Activated CD8-positive, alpha-beta T cell treated with anti-CD3 and anti-CD28 coated beads, Interleukin-2, amount 10 ng/mL, durations not matched to agents 7 days and 5 days (primary cell): ENCODE measurements around the gene ALDH18A1. TPM values are rescaled to one million over a fixed set of nuclear protein-coding genes. Genes with fewer than 3 reads are reported as not detected.
"Not testable (repeated sequence)": the region's sequence is repeated elsewhere in the genome, so short reads cannot be mapped to it uniquely, and the experiment has no call there.

Experiments
- ATAC-seq: fragments of 150-1000 bp; cut with Tn5 transposase; one replicate; pipeline ENCODE4 v1.10.0; 2021; ENCODE audit warnings: moderate library complexity
- CTCF ChIA-PET: fragments of 350-600 bp; sonication (Branson Sonifier 250); formaldehyde crosslinking; loops from one replicate; lab custom pipeline; 2021; ENCODE audit warnings: antibody characterized with exemption; lab: Charles Lee
- POLR2A ChIA-PET: fragments of 350-600 bp; sonication (Branson Sonifier 250); formaldehyde crosslinking; loops from one replicate; lab custom pipeline; 2021; ENCODE audit warnings: antibody characterized with exemption; lab: Charles Lee
- DNase-seq: peaks from one replicate; pipeline ENCODE4 v3.0.0-alpha.2; 2020
- H3K27ac Mint-ChIP-seq: one replicate; pipeline ENCODE4 v1.8.0; 2021; ENCODE audit warnings: mild to moderate bottlenecking, mixed read lengths
- H3K27me3 Mint-ChIP-seq: one replicate; pipeline ENCODE4 v1.8.0; 2021; ENCODE audit warnings: low read depth, mixed read lengths
- H3K36me3 Mint-ChIP-seq: one replicate; pipeline ENCODE4 v1.8.0; 2021; ENCODE audit warnings: low read depth, mixed read lengths
- H3K4me1 Mint-ChIP-seq: one replicate; pipeline ENCODE4 v1.8.0; 2021; ENCODE audit warnings: low read depth, mixed read lengths
- H3K4me3 Mint-ChIP-seq: one replicate; pipeline ENCODE4 v1.8.0; 2021; ENCODE audit warnings: mild to moderate bottlenecking, mixed read lengths
- H3K9me3 Mint-ChIP-seq: one replicate; pipeline ENCODE4 v1.8.0; 2022; ENCODE audit warnings: mixed read lengths; ENCODE audit not compliant: insufficient read depth
- total RNA-seq, 2 experiments: library from RNA; stranded (reverse); gene quantifications; one replicate each; pipeline ENCODE4 v1.2.3, GENCODE V29; 2021

ALDH18A1 gene
- total RNA-seq, 2 experiments from 2014 or later: 62.3 to 63.9 TPM

DNA sequence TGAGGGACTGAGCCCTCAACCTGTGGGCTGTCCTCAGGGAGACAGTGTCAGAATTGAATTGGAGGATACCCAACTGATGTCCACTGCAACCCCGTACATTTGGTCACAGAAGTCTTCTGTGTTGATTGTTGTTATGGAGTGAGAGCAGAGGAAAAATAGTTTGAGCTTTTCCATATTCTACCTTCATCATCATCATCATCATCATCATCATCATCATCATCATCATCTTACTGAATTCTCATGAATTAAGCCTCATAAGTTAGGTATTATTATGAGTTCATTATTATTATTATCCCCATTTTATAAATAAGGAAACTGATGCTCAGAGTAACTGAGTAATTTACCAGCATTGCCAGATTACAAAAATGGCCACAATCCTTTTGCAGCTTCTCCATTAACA, 8.4 kb downstream of the ALDH18A1 start:
- Mint-ChIP-seq H3K4me3 (no peak overlapping the region), H3K27me3 (no peaks in the 10 kb centered on the region), H3K27ac (no peak overlapping the region), H3K36me3 (peaks cover 64% of the 10 kb centered on the region), H3K9me3 (peaks cover 6% of the 10 kb centered on the region), H3K4me1 (peaks cover 14% of the 10 kb centered on the region)
- DNase-seq (no peak), ATAC-seq (no peak)
- ChIA-PET CTCF (interaction anchor here (1.0 to 1.6 kb wide), 2 partner anchors 45 to 217 kb away, joined by 3 to 4 read pairs; partner anchors contain the start of gene TCTN3), POLR2A (no interaction called here)

DNA sequence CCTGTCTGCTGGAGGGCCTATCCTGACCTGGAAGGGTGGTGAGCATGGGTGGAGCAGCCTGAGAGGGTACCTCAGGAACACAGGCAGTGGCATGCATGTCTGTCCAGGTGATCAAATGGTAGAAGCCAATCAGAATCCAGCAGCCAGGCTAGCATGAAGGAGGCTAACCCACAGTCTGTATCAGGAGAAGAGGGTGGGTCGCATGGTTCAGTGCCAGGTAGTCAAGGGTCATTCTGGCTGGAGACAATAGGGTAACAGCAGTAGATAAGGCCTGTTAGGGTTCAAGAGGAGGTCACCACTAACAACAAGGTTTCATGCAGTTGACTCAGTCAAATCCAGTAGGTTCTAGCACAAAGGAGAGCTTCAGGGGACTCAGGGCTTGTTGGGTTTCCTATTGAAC, 10.4 kb downstream of the ALDH18A1 start:
- ATAC-seq: no peak
- Mint-ChIP-seq H3K27ac (no peak overlapping the region), H3K4me1 (peaks cover 12% of the 10 kb centered on the region), H3K36me3 (peaks cover 54% of the 10 kb centered on the region), H3K27me3 (no peaks in the 10 kb centered on the region), H3K4me3 (no peak overlapping the region), H3K9me3 (no peaks in the 10 kb centered on the region)
- ChIA-PET CTCF (interaction anchor here (1.0 kb wide), 1 partner anchor 219 kb away, joined by 3 read pairs; no protein-coding TSS in a partner anchor), POLR2A (no interaction called here)
- no peak for DNase-seq

DNA sequence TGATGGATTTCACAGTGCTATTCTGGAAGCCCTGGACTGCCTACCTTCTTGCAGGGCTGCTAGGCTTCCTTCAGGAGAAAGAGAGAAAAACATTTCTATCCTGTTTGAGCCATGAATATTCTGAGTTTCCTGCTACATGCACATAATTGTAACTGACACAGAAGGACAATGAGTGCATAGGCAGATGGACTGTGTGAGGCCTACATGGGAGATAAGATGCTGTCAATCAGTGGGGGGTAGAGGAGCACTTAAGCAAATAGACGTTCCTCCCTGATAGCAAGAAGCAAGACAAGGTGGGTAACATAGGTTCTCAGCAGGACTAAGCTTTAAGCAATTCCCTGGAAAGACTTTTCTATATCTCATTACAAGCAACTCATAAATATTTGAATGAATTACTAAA, 11.6 kb downstream of the ALDH18A1 start:
- no peak overlapping the region for H3K27ac Mint-ChIP-seq
- ATAC-seq (no peak), DNase-seq (no peak)
- no peaks in the 10 kb centered on the region for H3K9me3 Mint-ChIP-seq
- no peaks in the 10 kb centered on the region for H3K27me3 Mint-ChIP-seq
- H3K36me3 Mint-ChIP-seq: peaks cover 50% of the 10 kb centered on the region
- POLR2A ChIA-PET: no interaction called here
- peaks cover 12% of the 10 kb centered on the region for H3K4me1 Mint-ChIP-seq
- CTCF ChIA-PET: interaction anchor here (1.0 to 1.4 kb wide), 2 partner anchors 49 to 220 kb away, joined by 3 to 5 read pairs; partner anchors contain the start of gene TCTN3
- no peak overlapping the region for H3K4me3 Mint-ChIP-seq

DNA sequence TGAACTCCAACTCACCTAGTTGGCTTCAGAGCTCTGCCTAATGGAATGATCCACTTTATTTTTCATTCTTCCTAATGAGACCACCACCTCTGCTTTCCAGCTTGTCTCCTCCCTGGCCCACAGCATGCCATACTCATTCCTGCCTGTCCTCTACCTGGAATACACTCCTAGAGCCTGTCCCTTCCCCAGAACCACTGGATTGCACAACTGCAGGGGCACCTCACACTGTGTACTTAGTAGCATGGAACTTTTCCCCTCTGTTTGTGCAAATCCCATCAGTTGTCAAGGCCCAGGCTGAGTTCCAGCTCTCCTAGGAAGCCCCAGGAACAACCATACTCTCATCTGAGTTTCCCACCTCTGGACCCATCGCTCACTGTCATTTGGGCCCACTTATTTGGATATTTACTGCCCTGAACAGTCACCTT, 15.6 kb downstream of the ALDH18A1 start:
- DNase-seq: no peak
- Mint-ChIP-seq H3K4me1 (peaks cover 9% of the 10 kb centered on the region), H3K27me3 (no peaks in the 10 kb centered on the region), H3K36me3 (peaks cover 33% of the 10 kb centered on the region), H3K4me3 (no peak overlapping the region), H3K27ac (no peak overlapping the region), H3K9me3 (no peaks in the 10 kb centered on the region)
- no peak for ATAC-seq
- ChIA-PET POLR2A (no interaction called here), CTCF (no interaction called here)

DNA sequence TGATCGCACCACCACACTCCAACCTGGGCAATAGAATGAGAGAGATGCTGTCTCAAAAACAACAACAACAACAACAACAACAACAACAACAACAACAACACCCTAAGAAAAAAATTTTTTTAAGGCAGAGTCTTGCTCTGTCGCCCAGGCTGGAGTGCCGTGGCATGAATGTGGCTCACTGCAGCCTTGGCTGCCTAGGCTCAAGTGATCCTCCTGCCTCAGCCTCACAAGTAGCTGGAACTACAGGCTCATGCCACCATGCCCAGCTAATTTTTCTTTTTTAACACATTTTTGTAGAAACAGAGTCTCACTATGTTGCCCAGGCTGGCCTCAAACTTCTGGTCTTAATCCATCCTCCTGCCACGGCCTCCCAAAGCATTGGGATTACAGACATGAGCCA, 18.6 kb downstream of the ALDH18A1 start:
- no peak for ATAC-seq
- Mint-ChIP-seq H3K4me3 (no peak overlapping the region), H3K4me1 (no peaks in the 10 kb centered on the region), H3K27ac (no peak overlapping the region), H3K9me3 (no peaks in the 10 kb centered on the region), H3K36me3 (peaks cover 52% of the 10 kb centered on the region), H3K27me3 (no peaks in the 10 kb centered on the region)
- POLR2A ChIA-PET: no interaction called here
- CTCF ChIA-PET: no interaction called here
- DNase-seq: no peak

DNA sequence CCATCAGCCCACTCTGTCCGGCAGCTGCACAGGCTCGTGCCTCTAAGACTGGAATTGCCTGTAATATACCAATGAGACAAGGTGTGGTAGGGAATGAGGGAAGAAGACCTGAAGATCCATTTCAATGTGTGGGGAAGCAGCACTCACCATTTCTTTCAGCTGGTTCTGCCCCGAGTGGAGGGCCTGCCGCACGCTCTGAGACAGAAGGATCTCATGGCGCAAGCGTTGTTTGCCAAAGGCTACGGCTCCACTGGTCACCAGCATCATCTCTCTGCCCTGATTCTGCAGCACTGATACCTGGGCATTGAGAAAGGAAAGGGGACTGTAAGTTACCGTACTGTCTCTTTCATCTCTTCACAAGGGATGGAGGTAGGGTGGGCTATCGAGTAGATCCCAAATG, 19.4 kb downstream of the ALDH18A1 start:
- DNase-seq (no peak), ATAC-seq (no peak)
- Mint-ChIP-seq H3K27ac (no peak overlapping the region), H3K9me3 (no peaks in the 10 kb centered on the region), H3K4me3 (no peak overlapping the region), H3K27me3 (no peaks in the 10 kb centered on the region), H3K4me1 (no peaks in the 10 kb centered on the region), H3K36me3 (peaks cover 52% of the 10 kb centered on the region)
- POLR2A ChIA-PET: no interaction called here
- CTCF ChIA-PET: no interaction called here

DNA sequence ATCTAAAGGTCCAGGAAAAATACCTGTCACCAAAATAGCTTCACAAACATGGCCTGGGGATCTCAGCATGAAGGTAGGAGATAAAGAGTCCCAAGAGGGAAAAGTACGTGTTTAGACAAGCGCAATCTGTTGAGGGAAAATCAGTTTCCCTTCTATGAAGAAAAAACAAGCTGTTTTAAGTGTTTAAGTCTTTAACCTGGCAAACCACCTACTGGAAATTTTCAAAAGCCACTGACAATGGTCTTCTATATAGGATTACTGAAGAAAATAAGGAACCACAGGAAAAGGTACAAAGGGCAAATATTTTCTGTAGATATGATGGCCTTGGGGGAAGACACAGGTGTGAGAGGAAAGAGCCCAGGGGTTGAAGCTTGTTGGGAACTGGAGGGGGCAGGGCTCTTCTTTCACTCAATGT, 21.2 kb downstream of the ALDH18A1 start:
- POLR2A ChIA-PET: no interaction called here

DNA sequence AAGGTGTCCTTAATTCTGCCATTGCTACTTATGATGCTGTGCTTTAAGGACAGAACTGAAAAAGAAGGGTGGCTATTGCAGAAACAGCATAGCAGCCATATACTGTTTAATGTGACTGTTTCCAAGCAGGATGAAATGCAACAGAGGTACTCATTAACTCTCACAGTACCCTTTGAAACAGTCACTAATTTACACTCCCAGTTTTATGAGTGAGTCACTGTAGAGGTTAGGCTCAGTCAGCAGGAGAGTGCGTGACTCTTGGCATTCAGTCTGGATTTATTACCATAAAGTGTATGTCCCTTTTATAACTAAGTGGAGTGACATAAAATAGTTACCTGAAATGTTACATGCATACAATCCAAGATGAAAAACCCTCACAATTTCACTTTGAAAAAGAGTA, 27.7 kb downstream of the ALDH18A1 start:
- Mint-ChIP-seq H3K4me3 (no peak overlapping the region), H3K27ac (no peak overlapping the region), H3K36me3 (peaks cover 71% of the 10 kb centered on the region), H3K4me1 (peaks cover 9% of the 10 kb centered on the region), H3K9me3 (no peaks in the 10 kb centered on the region), H3K27me3 (no peaks in the 10 kb centered on the region)
- ChIA-PET CTCF (no interaction called here), POLR2A (no interaction called here)
- ATAC-seq: no peak
- DNase-seq: no peak

More for the DNA sequence above, 21.2 kb downstream of the ALDH18A1 start:
- DNase-seq: no peak
- Mint-ChIP-seq H3K4me3 (no peak overlapping the region), H3K36me3 (peaks cover 55% of the 10 kb centered on the region), H3K9me3 (no peaks in the 10 kb centered on the region), H3K4me1 (no peaks in the 10 kb centered on the region), H3K27ac (no peak overlapping the region), H3K27me3 (no peaks in the 10 kb centered on the region)
- ATAC-seq: no peak
- CTCF ChIA-PET: interaction anchor here (1.0 to 2.4 kb wide), 3 partner anchors 14 to 230 kb away, joined by 3 to 11 read pairs (median 3); partner anchors contain the start of gene TCTN3

DNA sequence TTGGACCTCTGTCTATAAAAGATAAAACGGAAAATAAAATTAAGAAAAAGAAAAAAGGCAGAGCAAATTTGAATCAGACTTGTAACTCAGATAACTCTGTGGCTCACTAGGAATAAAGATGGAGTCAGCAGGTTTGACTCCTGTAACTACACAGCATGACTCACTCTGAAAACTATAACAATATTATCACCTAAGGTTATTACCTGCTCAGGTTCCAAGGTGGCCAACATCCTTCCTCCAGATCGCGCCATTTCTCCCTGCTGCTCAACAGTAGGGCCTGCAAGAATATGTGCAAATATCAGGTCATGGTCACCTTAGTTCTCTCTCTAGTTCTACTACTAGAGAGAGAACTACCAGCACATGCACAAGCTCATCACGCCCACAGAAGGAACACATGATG, 30.0 kb downstream of the ALDH18A1 start:
- CTCF ChIA-PET: interaction anchor here (1.7 kb wide), 1 partner anchor 67 kb away, joined by 4 read pairs; the partner anchor contains the start of gene TCTN3
- ATAC-seq (no peak), DNase-seq (no peak)
- peaks cover 9% of the 10 kb centered on the region for H3K4me1 Mint-ChIP-seq
- POLR2A ChIA-PET: no interaction called here
- H3K4me3 Mint-ChIP-seq: no peak overlapping the region
- H3K36me3 Mint-ChIP-seq: peaks cover 56% of the 10 kb centered on the region
- H3K27ac Mint-ChIP-seq: no peak overlapping the region
- no peaks in the 10 kb centered on the region for H3K9me3 Mint-ChIP-seq
- H3K27me3 Mint-ChIP-seq: no peaks in the 10 kb centered on the region

DNA sequence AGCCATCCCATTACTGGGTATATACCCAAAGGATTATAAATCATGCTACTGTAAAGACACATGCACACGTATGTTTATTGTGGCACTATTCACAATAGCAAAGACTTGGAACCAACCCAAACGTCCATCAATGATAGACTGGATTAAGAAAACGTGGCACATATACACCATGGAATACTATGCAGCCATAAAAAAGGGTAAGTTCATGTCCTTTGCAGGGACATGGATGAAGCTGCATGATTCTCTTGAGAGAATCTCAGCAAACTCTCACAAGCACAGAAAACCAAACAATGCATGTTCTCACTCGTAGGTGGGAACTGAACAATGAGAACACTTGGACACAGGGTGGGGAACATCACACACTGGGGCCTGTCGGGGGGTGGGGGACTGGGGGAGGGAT, 36.1 kb downstream of the ALDH18A1 start:
- H3K4me3 Mint-ChIP-seq, DNase-seq, H3K4me1 Mint-ChIP-seq, H3K27me3 Mint-ChIP-seq, CTCF ChIA-PET, ATAC-seq, POLR2A ChIA-PET, H3K9me3 Mint-ChIP-seq, H3K27ac Mint-ChIP-seq: not testable (repeated sequence)
- H3K36me3 Mint-ChIP-seq: peaks cover 57% of the 10 kb centered on the region

DNA sequence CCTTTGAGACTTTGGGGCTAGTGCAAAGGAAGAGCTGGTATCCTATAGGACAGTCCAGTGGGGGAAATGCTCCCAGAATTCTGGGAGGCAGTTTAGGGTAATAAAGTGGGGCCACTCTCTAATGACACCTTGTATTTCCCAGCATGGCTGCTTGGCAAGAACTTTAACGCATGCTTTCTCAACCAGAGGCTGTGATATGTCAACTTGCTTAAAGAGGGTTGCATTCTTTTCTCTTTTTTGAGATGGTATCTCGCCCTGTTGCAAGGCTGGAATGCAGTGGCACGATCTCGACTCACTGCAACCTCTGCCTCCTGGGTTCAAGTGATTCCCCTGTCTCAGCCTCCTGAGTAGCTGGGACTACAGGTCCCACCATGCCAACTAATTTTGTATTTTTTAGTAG, 38.4 kb downstream of the ALDH18A1 start:
- peaks cover 62% of the 10 kb centered on the region for H3K36me3 Mint-ChIP-seq
- no peaks in the 10 kb centered on the region for H3K9me3 Mint-ChIP-seq
- no peak overlapping the region for H3K27ac Mint-ChIP-seq
- ChIA-PET CTCF (interaction anchor here (1.1 kb wide), 1 partner anchor 188 kb away, joined by 3 read pairs; no protein-coding TSS in a partner anchor), POLR2A (no interaction called here)
- no peak for DNase-seq
- H3K4me1 Mint-ChIP-seq: no peaks in the 10 kb centered on the region
- no peaks in the 10 kb centered on the region for H3K27me3 Mint-ChIP-seq
- ATAC-seq: no peak
- no peak overlapping the region for H3K4me3 Mint-ChIP-seq

DNA sequence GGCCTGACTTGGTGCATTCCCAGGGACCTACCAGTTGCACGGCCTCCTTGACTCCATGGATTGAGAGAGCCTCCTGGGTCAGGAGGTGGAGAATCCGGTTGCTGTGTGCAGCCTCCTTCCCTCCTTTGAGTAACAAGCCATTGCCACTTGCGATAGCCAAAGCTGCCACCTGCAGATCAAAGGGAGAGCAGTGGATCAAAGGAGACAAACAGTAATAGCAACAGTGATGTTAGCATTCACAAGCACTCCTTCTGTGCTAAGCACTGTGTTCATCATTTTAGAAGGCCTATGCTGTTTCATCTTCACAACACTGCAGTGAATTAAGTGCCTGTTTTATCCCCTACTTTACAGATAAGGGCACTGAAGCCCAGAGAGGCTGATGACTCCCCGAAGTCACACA, 40.1 kb downstream of the ALDH18A1 start:
- H3K4me3 Mint-ChIP-seq: no peak overlapping the region
- H3K36me3 Mint-ChIP-seq: peaks cover 70% of the 10 kb centered on the region
- H3K9me3 Mint-ChIP-seq: no peaks in the 10 kb centered on the region
- H3K27me3 Mint-ChIP-seq: no peaks in the 10 kb centered on the region
- POLR2A ChIA-PET: no interaction called here
- DNase-seq: no peak
- no peak overlapping the region for H3K27ac Mint-ChIP-seq
- H3K4me1 Mint-ChIP-seq: no peaks in the 10 kb centered on the region
- ATAC-seq: no peak
- CTCF ChIA-PET: no interaction called here

DNA sequence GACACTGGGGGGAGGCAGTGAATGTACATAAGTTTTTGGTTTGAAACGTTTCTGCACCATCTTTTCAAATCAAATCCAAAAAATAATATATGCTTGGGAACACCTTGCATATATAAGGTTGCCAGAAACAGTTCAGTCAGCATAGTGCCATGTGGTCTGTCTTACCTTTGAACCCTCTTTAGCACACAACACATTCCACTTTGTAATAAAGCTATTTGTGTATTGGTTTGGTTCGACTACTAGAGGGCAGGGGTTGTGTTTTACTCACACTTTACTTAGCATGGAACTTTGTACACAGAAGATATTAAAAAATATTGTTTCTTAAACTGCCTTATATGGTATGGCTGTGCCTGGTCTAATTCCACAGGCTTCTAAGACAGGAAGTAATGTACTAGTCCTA, 43.2 kb downstream of the ALDH18A1 start:
- CTCF ChIA-PET: no interaction called here
- peaks cover 61% of the 10 kb centered on the region for H3K36me3 Mint-ChIP-seq
- H3K27me3 Mint-ChIP-seq: no peaks in the 10 kb centered on the region
- H3K9me3 Mint-ChIP-seq: no peaks in the 10 kb centered on the region
- H3K4me3 Mint-ChIP-seq: no peak overlapping the region
- ATAC-seq (no peak), DNase-seq (no peak)
- POLR2A ChIA-PET: no interaction called here
- H3K4me1 Mint-ChIP-seq: no peaks in the 10 kb centered on the region
- H3K27ac Mint-ChIP-seq: no peak overlapping the region
